Measurements from ENCODE around the gene SMOC2.

- TF ChIP-seq DZIP1 (CRISPR knock-in tag; IDR thresholded peaks at IDR 0.05) (no peak), ZNF552 (CRISPR knock-in tag; IDR thresholded peaks at IDR 0.05; ENCODE audit: borderline replicate concordance) (no peak), REST (IDR thresholded peaks at IDR 0.05; ENCODE audit: borderline replicate concordance in 1 of 2, low read depth in 1 of 2, low read length in 2 of 2) (no peak), CTCF (CRISPR knock-in tag; IDR thresholded peaks at IDR 0.05) (no peak), THRA (CRISPR knock-in tag; IDR thresholded peaks at IDR 0.05; ENCODE audit: borderline replicate concordance) (no peak), SIN3B (IDR thresholded peaks at IDR 0.05; ENCODE audit: low read length) (no peak)
Observed at GRCh38 chr6:168709991-168710390, 269.0 kb downstream of the SMOC2 start.

All from HepG2 (cell line).